Endothelial cell of umbilical vein (primary cell): ENCODE results near the gene MTG2. TPM values are rescaled to one million over a fixed set of nuclear protein-coding genes. Genes with fewer than 3 reads are reported as not detected.

Experiments
- BruUV-seq: library from RNA; stranded (reverse); fragments of 400-500 nt; replicated peaks from 2 replicates; lab custom pipeline; 2021; lab: Mats Ljungman, UMichigan
- CTCF ChIA-PET: fragments of 300-600, 350-600 bp; sonication (Branson Sonifier 250); formaldehyde crosslinking; loops from one replicate; lab custom pipeline; 2021; ENCODE audit warnings: antibody characterized with exemption, inconsistent platforms; lab: Charles Lee
- POLR2A ChIA-PET: fragments of 300-600, 350-600 bp; sonication (Branson Sonifier 250); formaldehyde crosslinking; loops from one replicate; lab custom pipeline; 2021; ENCODE audit warnings: antibody characterized with exemption, inconsistent platforms; lab: Charles Lee
- DNase-seq: peaks from one replicate; pipeline ENCODE4 v3.0.0-alpha.2; 2011; ENCODE audit warnings: low read depth, low spot score
- FAIRE-seq: peaks from 2 replicates; lab custom pipeline; 2011; peaks lifted over from hg19 to GRCh38; lab: Jason Lieb, UNC
- H2AFZ ChIP-seq: 2 replicates; pipeline ENCODE4 v1.6.0; 2012; ENCODE audit warnings: low read depth, low read length, control low read depth, inconsistent platforms
- H3K27ac ChIP-seq: 2 replicates; pipeline ENCODE4 v1.5.1; 2011; ENCODE audit warnings: low read depth, mild to moderate bottlenecking, control low read depth, low read length, moderate library complexity; ENCODE audit not compliant: insufficient read depth
- H3K27me3 ChIP-seq, 2 experiments: 2 replicates each; pipeline versions ENCODE4 v1.6.0 to v1.6.1; 2011; ENCODE audit warnings: low read length in 2 of 2, mixed read lengths in 1 of 2; ENCODE audit not compliant: control insufficient read depth in 2 of 2, insufficient read depth in 2 of 2
- H3K36me3 ChIP-seq, 2 experiments: 2 replicates in 1 of 2; 3 replicates in 1 of 2; pipeline ENCODE4 v1.5.1; 2011; ENCODE audit warnings: low read length in 2 of 2, mild to moderate bottlenecking in 1 of 2, moderate library complexity in 1 of 2; ENCODE audit not compliant: control insufficient read depth in 2 of 2, insufficient read depth in 2 of 2; ENCODE audit errors: extremely low read depth in 1 of 2
- H3K4me1 ChIP-seq: 3 replicates; pipeline ENCODE4 v1.5.1; 2011; ENCODE audit warnings: mild to moderate bottlenecking, low read length; ENCODE audit not compliant: control insufficient read depth, insufficient read depth; ENCODE audit errors: extremely low read depth
- H3K4me2 ChIP-seq: 2 replicates; pipeline ENCODE4 v1.6.1; 2011; ENCODE audit warnings: low read length, control low read depth, mixed read lengths; ENCODE audit not compliant: insufficient read depth
- H3K4me3 ChIP-seq, 3 experiments: fragments of 200-600 bp in 1 of 3; sonication (generic), shearing (Covaris generic) in 1 of 3; replicated peaks in 1 of 3; 2 replicates each; pipeline ENCODE4 v1.5.1; 2011 to 2016; ENCODE audit warnings: control low read depth in 3 of 3, low read length in 3 of 3, mild to moderate bottlenecking in 2 of 3, inconsistent platforms in 1 of 3, low read depth in 1 of 3, moderate library complexity in 1 of 3; ENCODE audit not compliant: insufficient read depth in 1 of 3
- H3K79me2 ChIP-seq: 2 replicates; pipeline ENCODE4 v1.6.0; 2012; ENCODE audit warnings: low read length, inconsistent platforms; ENCODE audit not compliant: control insufficient read depth, insufficient read depth
- H3K9ac ChIP-seq: replicated peaks from 2 replicates; pipeline ENCODE3; 2011; ENCODE audit warnings: low read length, control low read depth; ENCODE audit not compliant: insufficient read depth; ENCODE audit errors: extremely low read depth
- H3K9me1 ChIP-seq: replicated peaks from 3 replicates; pipeline ENCODE4 v1.6.0; 2011; ENCODE audit warnings: mild to moderate bottlenecking, low read length; ENCODE audit not compliant: control insufficient read depth, insufficient read depth; ENCODE audit errors: extremely low read depth
- H3K9me3 ChIP-seq: replicated peaks from 2 replicates; pipeline ENCODE4 v1.5.1; 2012; ENCODE audit warnings: low read length, inconsistent platforms; ENCODE audit not compliant: control insufficient read depth, insufficient read depth
- H4K20me1 ChIP-seq: replicated peaks from 2 replicates; pipeline ENCODE3; 2011; ENCODE audit warnings: mild to moderate bottlenecking, low read length; ENCODE audit not compliant: control insufficient read depth, insufficient read depth; ENCODE audit errors: extremely low read depth
- CTCF ChIP-seq, 2 donors: IDR thresholded peaks; 1 replicate in 1 of 2; 2 replicates in 1 of 2; pipeline ENCODE4 v1.5.1; 2011; ENCODE audit warnings: low read length in 2 of 2, mild to moderate bottlenecking in 2 of 2, moderate library complexity in 2 of 2, control low read depth in 1 of 2, inconsistent platforms in 1 of 2, low read depth in 1 of 2; ENCODE audit not compliant: insufficient read depth in 1 of 2; ENCODE audit errors: extremely low read depth in 1 of 2
- EZH2 ChIP-seq: IDR thresholded peaks from 2 replicates; pipeline ENCODE4 v1.6.1; 2012; ENCODE audit warnings: borderline replicate concordance, low read depth, mild to moderate bottlenecking, moderate library complexity, low read length, inconsistent platforms; ENCODE audit not compliant: severe bottlenecking
- FOS ChIP-seq: IDR thresholded peaks from 2 replicates; pipeline ENCODE4 v1.6.1; 2011; ENCODE audit warnings: mild to moderate bottlenecking, low read length, moderate library complexity, borderline replicate concordance; ENCODE audit not compliant: insufficient read depth
- GATA2 ChIP-seq: IDR thresholded peaks from 2 replicates; pipeline ENCODE4 v1.7.0; 2011; ENCODE audit warnings: low read depth, mild to moderate bottlenecking, moderate library complexity, mixed read lengths, low read length; ENCODE audit not compliant: insufficient read length, insufficient read depth
- JUN ChIP-seq: IDR thresholded peaks from 2 replicates; pipeline ENCODE4 v1.6.1; 2011; ENCODE audit warnings: borderline replicate concordance, low read depth; ENCODE audit not compliant: insufficient read length, insufficient read depth
- MAX ChIP-seq: IDR thresholded peaks from 2 replicates; pipeline ENCODE4 v1.6.1; 2011; ENCODE audit not compliant: insufficient read depth, insufficient read length
- MYC ChIP-seq: IDR thresholded peaks from one replicate; pipeline ENCODE4 v1.6.1; 2011; ENCODE audit warnings: mild to moderate bottlenecking, low read depth, low read length
- dilution Hi-C: fragments of 300-500 bp; cut with MboI; formaldehyde crosslinking; loops from one replicate; pipeline ENCODE4 v1.15.0; 2019; ENCODE audit warnings: low sequenced_read_pairs; ENCODE audit not compliant: extremely low pct_ligation_motif_present
- intact Hi-C: fragments of 100-400 bp; cut with micrococcal nuclease; formaldehyde crosslinking; loops from one replicate; pipeline ENCODE4 v1.10.0; 2022
- polyA plus RNA-seq, 4 experiments: library from polyadenylated mRNA; depleted of rRNA in 3 of 4; stranded (reverse) in 3 of 4; unstranded in 1 of 4; fragments of >200 nt; gene quantifications; 2 replicates each; pipeline versions ENCODE4 v1.2.1 to v1.2.3, GENCODE V29; 2011 to 2012; ENCODE audit warnings: missing spikeins in 1 of 4
- total RNA-seq: library from RNA; stranded (reverse); gene quantifications from 2 replicates; pipeline ENCODE4 v1.2.3, GENCODE V29; 2021

The MTG2 gene
- total and polyA plus RNA-seq, 2 donors (not counting 3 experiments of a cell fraction or from before 2014, with no cell fraction given) = 19.9 to 31.6 TPM

- no peak overlapping the region for H2AFZ ChIP-seq
Measured at GRCh38 chr20:62161347-62161746, 21.5 kb upstream of the MTG2 start.

More at GRCh38 chr20:62161347-62161746, 21.5 kb upstream of the MTG2 start:
- Histone ChIP-seq H3K79me2 (peaks cover 27% of the 10 kb centered on the region), H4K20me1 (peaks cover 2% of the 10 kb centered on the region), H3K27ac (no peak overlapping the region), H3K4me2 (no peak overlapping the region), H3K36me3 (peaks cover 11 to 43% of the 10 kb centered on the region in 2 experiments), H3K27me3 (no peaks in the 10 kb centered on the region), H3K9me1 (no peaks in the 10 kb centered on the region), H3K4me3 (no peak overlapping the region), H3K9ac (no peak overlapping the region), H3K9me3 (no peaks in the 10 kb centered on the region), H3K4me1 (no peaks in the 10 kb centered on the region)
- TF ChIP-seq EZH2 = no peak
- no peak for TF ChIP-seq MYC
- no peak for TF ChIP-seq GATA2
- no peak for TF ChIP-seq JUN
- no peak for TF ChIP-seq FOS
- no peak for TF ChIP-seq CTCF (IDR thresholded peaks at IDR 0.05; ENCODE audit: extremely low read depth in 1 of 2, insufficient read depth in 1 of 2, low read depth in 1 of 2, low read length in 2 of 2)
- TF ChIP-seq MAX = no peak
- no TSS peak for BruUV-seq
- intact Hi-C loops (no loop called here), dilution Hi-C loops (no loop called here)
- DNase-seq (no peak), FAIRE-seq (no peak)
- ChIA-PET POLR2A (no interaction called here), CTCF (no interaction called here)
